ENCODE results near the gene SPRY1.

SPRY1 gene

DNA sequence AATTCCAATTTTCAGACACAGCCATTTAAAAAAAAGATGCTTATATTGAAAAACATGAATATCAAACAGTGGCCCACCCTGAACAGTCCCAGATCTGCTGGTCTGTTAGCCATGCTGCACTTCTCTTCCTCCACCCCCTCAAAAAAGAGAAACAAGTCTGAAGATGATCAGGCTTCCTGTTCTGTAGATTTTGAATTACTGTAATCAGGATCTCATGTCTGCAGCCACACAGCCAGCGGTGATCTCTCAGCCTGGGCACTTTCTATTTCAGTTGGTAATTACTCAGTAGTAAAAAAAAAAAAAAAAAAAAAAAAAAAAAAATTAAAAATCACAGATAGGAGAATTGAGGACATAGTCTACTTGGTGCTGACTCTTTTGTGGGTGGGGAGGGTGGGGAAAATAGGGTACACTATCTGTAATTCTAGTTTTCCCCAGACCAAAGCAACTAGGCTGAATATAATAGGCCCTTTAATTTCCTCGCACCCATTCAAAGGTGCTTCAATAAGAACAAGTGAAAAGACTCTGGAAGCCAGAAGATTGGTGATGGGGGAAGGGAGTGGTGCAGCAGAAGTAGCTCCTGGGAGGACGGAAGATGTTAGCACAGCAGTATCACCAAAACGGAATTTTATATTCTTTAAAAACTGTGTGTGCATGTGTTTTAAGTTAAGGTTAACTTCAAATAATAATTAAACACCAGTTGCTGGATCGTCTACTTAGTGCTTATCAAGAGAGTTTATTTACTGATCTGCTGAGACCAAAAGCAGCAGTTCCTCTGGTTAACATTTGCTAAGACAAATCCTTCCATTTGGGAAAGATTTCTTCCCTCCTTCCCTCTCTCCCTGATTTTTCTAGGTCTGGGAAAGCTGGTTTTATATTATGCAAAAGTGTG is 47.0 kb downstream of the SPRY1 start:
- no peak for DNase-seq (ENCODE audit: low read depth)

DNA sequence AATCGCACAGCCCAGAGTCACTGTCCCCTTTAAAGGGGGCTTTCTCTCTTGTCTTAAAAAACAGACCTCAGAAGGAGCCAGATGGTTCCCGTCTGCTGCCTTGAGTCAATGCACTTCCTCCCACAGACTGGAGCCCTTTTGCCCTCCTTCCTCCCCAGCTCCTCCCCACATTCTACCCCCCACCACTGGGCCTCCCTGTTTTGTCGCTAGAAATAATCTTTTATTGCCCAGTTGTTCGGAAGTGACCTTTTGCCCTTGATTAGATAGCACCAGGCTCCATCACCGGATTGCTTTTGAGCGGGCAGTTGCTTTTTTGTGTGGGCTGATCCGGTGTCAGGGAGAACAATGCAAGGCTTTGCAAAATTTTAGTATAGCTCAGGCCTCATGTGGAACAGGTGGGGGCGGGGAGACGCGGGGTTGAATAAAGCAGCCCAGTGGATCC is 47.7 kb downstream of the SPRY1 start:
- no peak for DNase-seq (ENCODE audit: low read depth)

DNA sequence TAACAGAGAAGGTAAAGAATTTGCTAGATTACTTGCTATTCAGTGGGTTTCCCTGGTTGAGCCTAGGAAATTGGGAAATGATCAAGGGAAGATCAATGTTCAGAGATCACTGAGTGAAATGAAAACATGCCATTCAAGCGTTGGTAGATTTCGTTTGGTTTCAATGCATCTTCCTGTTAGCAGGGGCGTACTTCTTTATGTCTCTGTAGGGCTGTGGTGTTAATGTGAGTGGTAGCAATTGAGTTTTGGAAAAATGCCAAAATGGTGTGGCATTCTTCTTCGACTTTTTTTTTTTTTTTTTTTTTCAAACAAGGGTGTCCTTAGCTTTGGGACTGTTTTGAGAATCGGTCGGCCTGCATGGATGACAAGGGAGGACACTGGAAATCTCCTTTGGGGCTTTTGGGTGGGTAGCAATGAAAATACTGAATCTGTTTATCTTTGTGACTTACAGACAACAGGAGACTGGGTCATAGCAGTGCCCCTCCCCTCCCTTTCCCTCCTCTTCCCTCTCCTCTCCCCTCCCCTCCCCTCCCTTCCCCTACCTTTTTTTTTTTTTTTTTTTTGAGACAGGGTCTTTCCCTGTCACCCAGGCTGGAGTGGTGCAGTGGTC is 50.4 kb downstream of the SPRY1 start:
- no peak for DNase-seq (ENCODE audit: low read depth)

DNA sequence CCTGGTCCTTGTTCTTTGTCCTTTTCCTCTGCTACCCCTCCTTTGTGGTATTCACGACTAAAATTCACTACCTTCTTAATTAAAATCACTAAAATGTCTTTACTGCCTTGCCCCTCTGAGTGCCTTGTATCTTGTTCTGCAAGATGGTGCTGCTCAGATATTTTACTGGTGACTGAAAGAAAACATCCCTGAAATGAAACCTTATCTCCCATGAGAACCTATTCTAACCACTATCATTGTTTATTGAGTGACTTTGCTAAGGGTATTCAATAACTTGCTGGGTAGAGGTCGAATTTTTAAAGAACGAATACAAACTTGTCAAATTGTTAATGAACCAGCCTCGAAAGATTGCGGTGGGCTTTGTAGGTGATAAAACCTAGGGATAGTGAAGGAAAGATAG is 52.8 kb downstream of the SPRY1 start:
- DNase-seq (ENCODE audit: low read depth) = no peak

DNA sequence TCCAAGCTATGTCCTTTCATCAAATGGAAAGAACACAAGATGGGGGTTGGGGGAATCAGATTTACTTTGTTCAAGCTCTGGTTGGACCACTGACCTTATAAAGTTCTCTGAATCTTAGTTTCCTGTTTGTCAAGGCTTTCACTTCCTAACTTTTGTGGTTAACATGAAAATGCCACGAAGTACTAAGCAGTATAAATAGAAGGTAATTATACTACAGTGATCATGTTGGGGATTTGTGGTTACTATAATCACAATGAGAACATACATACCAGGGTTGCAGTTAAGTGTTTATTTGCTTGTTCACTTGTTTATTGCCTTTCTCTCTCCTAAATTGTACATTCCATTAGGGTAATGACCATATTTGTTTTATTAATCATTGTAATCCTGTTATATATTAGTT is 53.2 kb downstream of the SPRY1 start:
- no peak for DNase-seq (ENCODE audit: low read depth)

DNA sequence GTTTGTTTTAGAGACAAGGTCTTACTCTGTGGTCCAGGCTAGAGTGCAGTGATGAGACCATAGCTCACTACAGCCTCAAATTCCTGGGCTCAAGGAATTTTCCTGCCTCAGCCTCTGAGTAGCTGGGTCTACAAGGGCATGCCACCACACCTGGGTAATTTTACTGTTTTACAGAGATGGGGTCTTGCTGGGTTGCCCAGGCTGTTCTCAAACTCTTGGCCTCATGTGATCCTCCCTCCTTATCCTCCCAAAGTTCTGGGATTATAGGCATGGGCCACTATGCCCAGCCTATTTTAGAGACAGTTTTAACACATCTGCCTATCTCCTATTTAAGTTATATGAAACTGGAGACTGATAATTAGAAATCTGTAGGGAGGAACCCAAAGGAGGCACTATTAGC is 53.8 kb downstream of the SPRY1 start:
- DNase-seq (ENCODE audit: low read depth) = no peak

DNA sequence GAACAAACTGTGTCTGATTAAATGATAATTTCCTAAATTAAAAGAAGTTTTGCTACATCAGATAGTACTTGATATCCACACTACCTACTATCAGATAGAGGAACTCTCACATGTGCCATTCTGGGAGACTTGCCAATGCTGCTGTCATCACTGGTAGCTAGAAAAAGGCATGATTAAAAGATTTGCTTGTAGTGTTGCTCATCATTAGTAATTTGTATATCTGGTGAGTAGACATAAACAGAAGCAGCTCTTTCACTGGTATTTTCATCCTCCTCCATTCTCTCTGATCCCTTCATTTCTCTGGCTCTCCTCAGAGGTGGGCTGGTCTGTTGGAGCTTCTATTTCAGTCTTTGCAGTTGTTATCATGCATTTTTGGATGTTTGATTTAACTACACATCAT is 56.0 kb downstream of the SPRY1 start:
- DNase-seq (ENCODE audit: low read depth) = no peak

DNA sequence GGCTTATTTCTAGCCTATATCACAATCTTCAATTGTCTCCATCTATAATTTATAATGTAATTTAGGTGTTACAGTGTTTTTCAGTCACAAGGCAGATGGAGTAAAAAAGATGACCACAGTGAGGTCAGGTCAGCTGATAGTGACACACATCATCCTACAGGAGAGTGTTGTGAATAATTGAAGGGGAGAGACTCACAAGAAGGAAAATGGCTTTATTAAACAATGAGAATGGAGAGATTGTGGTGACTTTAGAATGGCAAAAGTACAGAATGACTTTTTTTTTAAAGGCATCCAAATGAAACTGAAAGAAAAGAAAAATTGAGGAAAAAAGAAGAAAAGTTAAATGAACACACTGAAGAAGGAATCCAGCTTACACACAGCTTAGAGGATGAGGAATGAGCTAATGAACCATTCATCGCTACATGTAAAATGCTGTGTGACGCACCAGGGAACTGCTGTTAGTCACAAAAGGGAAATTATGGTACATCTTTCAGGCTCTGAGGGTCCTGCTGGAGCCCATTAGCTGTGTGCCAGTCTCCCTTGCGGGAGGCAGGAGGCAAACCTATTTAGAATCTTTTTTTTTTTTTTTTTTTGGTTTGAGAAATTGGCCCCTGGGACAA is 56.6 kb downstream of the SPRY1 start:
- DNase-seq (ENCODE audit: low read depth) = no peak
